ENCODE data around the gene PDCD6IP.

The PDCD6IP gene

DNA sequence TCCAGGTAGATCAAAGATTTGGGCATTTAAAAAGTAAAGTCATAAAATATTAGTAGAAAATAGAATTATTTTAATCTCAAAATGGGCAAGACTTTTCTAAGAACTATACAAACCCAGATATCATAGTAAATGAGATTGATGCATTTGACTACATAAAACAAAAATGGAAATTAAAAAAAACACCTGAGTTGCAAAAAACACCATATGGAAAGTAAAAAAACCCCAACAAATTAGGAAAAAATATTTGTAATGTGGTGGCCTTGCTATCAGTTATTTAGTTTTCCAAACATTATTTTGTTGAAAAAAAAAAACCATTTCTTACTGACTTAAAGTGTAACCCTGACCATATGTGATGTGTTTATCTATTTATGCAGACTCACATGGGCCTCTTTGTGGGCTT lies 97.2 kb downstream of the PDCD6IP start:
- DNase-seq (ENCODE audit: low read depth): no peak
- no peak overlapping the region for H3K4me3 ChIP-seq (ENCODE audit: low read depth, low read length)
- TF ChIP-seq, protein P1, sequence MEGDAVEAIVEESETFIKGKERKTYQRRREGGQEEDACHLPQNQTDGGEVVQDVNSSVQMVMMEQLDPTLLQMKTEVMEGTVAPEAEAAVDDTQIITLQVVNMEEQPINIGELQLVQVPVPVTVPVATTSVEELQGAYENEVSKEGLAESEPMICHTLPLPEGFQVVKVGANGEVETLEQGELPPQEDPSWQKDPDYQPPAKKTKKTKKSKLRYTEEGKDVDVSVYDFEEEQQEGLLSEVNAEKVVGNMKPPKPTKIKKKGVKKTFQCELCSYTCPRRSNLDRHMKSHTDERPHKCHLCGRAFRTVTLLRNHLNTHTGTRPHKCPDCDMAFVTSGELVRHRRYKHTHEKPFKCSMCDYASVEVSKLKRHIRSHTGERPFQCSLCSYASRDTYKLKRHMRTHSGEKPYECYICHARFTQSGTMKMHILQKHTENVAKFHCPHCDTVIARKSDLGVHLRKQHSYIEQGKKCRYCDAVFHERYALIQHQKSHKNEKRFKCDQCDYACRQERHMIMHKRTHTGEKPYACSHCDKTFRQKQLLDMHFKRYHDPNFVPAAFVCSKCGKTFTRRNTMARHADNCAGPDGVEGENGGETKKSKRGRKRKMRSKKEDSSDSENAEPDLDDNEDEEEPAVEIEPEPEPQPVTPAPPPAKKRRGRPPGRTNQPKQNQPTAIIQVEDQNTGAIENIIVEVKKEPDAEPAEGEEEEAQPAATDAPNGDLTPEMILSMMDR (conservative IDR thresholded peaks at IDR 0.05; ENCODE audit: low read depth, low read length): no peak

DNA sequence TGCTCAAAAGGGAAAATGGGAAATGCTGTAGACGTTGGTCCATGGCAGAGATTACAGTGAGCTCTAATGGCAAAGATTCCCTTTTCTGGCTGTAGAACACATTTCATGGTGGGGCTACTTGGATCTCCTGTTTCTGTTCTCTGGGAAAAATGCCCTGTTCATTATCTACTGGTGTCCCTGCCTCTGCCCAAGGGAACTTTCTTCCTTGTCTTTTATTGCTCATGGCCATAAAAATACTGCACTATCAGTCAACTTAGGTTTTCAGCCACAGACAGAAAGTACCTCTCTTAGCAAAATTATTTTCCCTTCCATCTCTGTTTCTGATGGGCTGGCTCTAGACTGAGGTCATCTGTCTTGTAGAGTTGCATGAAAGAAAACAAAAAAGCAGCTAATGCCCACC lies 98.9 kb downstream of the PDCD6IP start:
- no peak overlapping the region for H3K4me3 ChIP-seq (ENCODE audit: low read depth, low read length)
- no peak for DNase-seq (ENCODE audit: low read depth)
- TF ChIP-seq, protein P1 (conservative IDR thresholded peaks at IDR 0.05; ENCODE audit: low read depth, low read length): no peak

DNA sequence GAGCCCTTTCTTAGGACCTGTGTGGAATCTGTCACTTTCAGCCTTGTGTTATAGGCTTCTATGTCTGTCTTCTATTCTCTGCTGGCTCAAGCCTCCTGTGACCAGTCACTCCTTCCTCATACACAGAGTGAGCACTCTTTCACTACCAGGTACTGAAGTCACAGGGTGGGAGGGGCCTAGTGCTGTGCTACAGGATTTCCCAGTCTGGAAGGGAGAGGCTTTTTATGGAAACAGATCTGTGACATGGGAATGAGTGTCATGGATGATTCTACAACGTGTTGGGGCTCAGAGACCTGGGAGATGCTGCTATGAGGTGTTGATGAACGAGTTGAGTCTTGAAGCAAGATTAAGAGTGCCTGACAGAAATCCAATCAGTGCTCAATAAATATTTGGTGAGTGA lies 100.5 kb downstream of the PDCD6IP start:
- no peak for DNase-seq (ENCODE audit: low read depth)
- H3K4me3 ChIP-seq (ENCODE audit: low read depth, low read length): no peak overlapping the region
- TF ChIP-seq, protein P1 (conservative IDR thresholded peaks at IDR 0.05; ENCODE audit: low read depth, low read length): no peak

DNA sequence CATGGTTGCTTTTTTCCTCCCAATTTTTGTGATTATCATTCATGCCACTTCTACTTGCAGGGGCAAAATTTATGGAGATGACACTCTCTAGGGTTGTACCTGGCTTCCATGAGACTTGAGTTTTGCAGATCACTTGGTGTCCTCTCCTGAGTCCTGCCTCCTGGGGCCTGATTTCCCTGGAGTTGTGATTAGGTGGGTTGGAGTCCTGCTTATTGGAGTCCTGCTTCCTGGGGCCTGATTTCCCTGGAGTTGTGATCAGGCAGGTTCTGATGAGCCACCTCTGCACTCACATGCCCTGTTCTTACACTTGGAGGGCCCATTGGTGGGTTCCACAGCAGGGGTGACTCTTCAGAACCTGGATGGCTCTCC lies 102.0 kb downstream of the PDCD6IP start:
- TF ChIP-seq, protein P1 (conservative IDR thresholded peaks at IDR 0.05; ENCODE audit: low read depth, low read length): no peak
- H3K4me3 ChIP-seq (ENCODE audit: low read depth, low read length): no peak overlapping the region
- no peak for DNase-seq (ENCODE audit: low read depth)

- H3K4me3 ChIP-seq (ENCODE audit: low read depth, low read length): no peak overlapping the region
- TF ChIP-seq, protein P1 (conservative IDR thresholded peaks at IDR 0.05; ENCODE audit: low read depth, low read length): no peak
- DNase-seq (ENCODE audit: low read depth): no peak
Measured at GRCh38 chr3:33900809-33901505, 102.5 kb downstream of the PDCD6IP start.

DNA sequence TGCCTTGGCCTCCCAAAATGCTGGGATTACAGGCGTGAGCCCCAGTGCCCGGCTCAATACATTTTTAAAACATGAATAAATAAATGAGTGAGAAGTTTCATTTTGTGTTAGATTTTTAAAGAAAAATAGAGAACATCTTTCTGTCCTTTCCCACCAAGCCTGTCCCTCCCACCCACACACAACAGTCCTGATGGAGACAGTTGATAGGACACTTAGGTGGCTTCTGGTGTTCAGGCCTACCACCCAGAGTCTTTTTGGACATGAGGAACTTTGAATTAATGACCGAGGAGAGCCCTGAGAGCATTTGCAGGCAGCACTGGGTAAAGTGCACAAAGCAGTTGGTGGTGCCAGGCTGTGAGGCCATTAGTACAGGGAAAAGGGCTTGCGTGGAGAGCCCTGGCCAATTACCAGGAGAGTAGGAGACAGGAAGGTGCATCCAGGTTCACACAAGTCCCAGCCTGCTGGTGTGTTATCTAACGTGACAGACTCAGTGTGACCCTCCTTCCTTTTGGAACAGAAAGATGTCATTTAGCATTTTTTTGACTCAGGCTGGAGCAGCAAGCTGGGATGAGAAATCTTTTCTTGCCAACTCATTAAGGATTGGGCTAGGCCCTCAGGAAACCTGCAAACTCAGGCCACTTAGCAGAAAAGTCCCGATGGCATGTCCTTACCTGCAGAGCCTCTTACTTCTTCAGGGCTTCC lies 103.6 kb downstream of the PDCD6IP start:
- TF ChIP-seq, protein P1 (conservative IDR thresholded peaks at IDR 0.05; ENCODE audit: low read depth, low read length): no peak
- no peak for DNase-seq (ENCODE audit: low read depth)
- H3K4me3 ChIP-seq (ENCODE audit: low read depth, low read length): no peak overlapping the region

DNA sequence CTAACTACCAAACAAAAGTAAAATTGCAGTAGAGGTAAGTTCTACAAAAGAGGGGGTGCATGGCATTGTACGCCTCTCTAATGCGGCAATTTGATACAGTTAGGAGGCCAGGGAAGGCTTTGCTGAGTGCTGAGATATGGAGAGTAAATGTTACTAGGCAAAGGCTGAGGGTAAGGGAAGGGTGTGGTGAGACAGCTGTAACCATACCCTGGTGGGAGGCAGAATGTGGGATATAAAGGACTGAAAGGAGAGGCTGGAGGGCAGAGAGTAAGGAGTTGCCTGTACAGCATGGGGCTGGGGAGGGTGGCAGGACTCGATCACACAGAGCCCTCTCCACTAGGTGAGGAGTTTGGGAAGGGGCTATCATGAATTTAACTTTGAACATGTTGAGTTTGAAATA lies 106.3 kb downstream of the PDCD6IP start:
- TF ChIP-seq, protein P1 (conservative IDR thresholded peaks at IDR 0.05; ENCODE audit: low read depth, low read length): no peak
- H3K4me3 ChIP-seq (ENCODE audit: low read depth, low read length): no peak overlapping the region
- no peak for DNase-seq (ENCODE audit: low read depth)

Data from choroid plexus epithelial cell (primary cell).